GM18526 (cell line): ENCODE data around the gene PHLDA2.

Source experiments
- POLR2A ChIP-seq: IDR thresholded peaks from 3 replicates; pipeline ENCODE4 v1.6.1; 2011; ENCODE audit not compliant: insufficient read length; ENCODE audit errors: extremely low read depth

Gene PHLDA2

DNA sequence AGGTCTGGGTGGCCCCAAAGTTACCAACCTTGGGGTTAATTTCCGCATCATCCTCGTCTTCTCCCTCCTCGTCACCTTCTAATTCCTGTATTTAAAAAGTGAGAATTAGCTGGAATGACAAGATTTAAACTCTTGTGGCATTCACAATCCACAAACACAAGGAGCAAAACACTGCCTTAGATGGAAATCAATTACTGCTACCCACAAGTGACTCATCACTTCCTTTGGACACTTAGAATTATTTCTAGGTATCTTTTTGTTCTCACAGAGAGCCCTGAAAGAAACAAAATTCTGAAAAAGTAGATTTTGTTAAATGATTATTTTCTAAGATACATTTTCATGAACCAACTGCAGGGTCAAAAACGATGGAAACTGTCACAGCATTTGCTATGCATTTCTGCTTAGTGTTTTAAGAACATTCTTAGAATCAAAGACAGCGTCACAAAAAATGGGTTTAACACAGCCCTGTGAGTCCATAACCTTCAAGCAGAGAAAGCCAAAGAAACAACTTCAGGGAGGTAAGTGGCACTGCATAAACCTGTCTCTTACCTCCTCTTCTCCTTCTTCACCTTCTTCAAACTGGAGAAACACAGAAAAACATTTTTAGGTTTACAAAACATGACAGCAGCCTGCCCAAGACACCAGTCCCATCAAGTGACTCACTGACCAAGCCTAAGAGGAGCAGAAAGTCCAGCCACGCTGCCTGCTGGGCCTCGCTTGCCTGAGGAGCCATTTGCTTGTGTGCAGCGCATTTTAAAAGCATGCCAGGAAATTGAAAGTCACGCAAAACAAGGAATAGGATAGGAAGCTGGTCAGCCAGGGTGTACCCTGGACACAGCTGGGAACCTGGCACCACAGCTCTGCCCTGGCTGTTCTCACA lies 22.3 kb upstream of the PHLDA2 start:
- TF ChIP-seq POLR2A: no peak

DNA sequence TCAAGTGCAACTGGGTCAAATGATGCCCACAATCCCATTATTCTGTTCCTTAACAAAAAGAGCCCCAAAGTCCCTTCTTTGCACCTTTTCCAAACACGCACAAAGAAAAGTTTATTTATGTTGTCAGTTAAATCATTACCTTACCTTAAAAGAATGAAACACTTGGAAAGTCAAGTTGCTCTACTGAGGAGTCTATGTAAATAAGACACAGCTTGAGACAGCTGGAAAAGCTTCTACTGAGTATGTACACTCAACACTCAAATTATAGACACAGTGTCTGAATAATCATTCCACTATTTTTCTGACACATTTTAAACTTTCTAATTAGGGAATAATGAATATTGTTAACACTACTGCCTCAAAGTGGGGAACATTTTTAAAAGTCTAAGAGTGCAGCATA lies 21.6 kb upstream of the PHLDA2 start:
- TF ChIP-seq POLR2A: no peak

DNA sequence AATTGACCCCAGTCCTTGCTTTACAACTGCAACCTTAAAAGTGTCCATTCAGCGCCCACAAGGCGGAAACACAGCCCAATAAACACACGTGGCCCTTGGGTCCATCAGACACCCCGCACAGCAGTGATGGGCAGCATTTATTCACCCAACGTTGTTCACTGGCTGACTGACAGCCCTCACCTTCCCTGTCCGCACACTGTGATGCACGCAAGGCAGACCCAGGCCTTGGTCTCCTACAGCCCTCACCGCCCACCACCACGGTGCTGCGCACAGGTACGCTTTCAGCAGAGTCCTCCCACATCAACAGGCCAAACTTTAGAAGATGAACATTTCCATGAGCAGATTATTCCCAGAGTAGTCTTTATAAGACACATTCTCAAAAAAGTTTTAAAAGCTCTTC lies 20.7 kb upstream of the PHLDA2 start:
- TF ChIP-seq POLR2A: no peak

DNA sequence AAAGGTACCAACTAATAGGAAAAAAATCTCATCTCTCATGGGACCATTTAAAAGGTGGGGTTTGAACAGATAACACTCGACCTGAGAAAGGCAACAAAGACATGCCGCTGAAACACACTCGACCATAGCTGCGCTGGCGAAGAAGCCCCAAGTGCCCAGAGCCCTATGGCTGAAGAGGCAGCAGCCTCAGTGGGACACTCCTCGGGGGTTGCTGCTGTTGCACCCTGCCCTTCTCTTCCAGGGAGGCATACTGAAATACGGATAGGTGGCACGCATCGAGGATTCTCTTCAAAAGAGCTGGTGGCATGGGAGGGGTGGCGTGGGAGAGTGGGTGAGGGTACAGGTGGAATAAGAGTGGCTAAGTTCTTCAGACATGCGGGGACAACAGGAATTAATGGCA lies 18.5 kb upstream of the PHLDA2 start:
- no peak for TF ChIP-seq POLR2A

DNA sequence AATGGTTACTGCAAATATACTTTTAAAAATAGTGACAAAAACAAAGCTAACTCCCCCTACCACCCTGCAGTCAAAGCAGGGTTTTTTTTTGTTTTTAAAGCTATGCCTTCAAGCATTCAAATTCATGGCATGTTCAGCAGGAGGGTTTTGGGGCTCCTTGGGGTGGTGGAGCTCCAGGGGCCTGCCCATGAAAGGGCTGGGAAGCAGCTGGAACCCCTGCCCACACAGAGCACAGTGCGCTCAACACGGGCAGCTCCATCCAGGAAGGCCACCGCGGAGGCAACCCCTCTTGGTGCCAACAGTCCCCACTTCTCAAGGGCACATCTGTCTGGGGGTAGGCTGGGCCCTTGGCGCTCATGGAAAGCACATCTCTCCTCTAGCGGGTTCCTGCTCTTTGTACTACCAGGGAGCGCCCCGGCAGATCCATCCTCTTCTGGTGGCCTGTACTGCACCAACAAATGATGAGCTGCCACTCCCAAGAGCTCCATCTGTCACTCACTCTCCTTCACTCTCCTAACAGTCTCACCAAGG lies 16.6 kb upstream of the PHLDA2 start:
- no peak for TF ChIP-seq POLR2A

DNA sequence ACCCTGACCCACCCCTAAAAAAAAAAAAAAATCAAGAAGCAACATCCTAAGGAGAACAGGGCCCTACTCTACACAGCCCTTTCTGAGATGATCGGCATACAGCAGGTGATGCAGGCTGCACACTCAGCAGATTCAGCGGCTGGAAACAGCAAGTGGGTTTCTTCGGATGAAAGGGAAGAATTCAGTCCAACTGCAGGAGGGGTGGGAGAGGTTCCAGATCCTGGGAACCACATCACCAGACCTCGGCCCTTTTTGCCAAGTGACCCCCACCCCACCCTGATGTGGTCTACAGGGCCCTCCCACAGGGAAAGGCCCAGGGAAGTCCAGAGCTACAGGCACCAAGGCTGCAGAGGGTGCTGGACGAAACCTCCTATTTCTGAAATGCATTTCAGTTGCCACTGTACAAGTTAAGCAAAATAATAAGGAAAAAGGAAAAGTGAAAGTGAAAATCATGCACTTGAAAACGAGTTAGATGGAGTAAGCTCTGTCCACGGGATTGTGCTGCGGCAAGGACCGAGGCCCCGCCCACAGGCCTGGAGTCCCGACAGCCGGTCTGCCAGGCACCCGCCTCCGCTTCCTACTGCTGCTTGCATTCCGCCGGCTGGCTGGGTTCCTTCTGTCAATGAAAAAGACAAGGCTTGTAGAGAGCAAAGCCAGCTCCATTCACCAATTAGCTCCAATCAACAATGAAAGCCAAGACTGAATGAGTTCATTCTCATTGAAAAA lies 16.0 kb upstream of the PHLDA2 start:
- no peak for TF ChIP-seq POLR2A

DNA sequence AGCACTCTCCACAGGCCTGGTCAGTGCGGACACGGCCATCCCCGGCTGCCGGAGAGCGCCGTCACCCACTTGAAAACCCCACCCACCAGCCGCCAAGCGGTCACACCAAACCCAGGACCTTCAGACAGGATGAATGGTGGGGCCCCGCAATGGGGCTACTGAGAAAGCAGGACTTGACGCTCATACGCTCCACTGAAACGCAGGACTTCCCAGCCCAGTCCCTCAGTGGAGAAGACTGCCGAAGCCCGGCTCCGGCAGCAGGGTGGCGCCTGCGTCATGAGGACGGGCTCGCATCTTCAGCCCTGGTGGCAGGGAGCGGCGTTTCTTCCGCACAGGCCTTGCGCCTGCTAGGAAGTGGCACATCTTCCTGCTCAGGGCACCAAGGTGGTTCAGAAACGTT lies 15.3 kb upstream of the PHLDA2 start:
- TF ChIP-seq POLR2A: no peak

DNA sequence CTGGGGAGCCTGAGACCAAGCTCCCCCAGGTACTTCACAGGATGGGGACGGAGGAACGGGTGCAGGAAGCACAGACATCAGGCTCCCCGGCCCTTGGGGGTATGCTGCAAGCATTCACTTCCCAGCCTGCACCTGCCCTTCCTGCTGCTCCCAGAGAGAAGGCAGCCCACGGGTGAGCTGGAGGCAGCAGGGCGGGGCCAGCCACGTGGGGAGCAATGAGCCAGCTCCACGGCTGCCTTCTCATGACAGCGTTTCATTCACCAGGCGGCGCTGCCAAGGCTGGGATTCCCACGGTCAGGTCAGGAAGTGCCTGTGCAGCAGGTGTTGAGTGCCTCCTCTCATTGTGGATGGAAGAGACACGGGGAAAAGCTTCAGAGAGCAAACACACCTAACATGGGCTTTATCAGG lies 14.5 kb upstream of the PHLDA2 start:
- no peak for TF ChIP-seq POLR2A

DNA sequence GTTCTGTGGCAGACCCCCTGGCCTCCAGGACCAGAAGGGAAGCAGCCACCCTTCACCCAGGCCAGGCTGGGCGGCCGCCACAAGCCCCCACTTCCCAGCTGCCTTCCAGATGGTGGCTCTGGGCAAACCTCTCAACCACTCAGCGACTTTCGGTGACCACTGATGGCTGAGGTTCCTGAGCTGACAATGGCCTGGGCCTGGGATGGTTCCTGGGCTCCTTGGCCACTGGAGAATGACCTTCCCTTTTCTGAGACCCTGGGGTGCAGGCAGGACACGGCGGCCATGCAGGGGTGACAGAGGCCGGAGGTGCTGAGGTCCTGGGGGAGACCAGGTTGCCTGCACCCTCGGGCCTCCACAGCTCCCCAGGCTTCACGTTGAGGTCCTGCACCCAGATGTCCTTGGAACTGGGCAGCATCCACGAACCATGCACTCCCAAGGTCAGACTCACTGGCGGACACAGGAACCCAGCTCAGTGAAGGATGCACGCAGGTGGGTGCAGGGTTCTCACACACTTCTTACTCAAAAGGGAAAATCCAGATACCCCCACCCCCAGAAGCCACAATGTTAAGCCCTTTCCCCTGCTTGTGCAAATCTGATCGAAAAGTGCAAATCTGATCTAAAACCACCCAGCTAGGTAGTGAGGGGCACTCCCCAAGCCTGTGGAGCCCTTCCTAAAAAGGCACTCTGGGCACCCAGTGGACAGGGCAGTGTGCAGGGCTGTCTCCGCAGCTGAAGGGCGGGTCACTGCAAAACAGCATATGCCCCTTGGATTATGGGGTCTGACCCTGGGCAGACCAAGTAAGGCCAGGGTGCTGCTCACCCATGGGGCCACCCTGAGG lies 13.9 kb upstream of the PHLDA2 start:
- TF ChIP-seq POLR2A: no peak

DNA sequence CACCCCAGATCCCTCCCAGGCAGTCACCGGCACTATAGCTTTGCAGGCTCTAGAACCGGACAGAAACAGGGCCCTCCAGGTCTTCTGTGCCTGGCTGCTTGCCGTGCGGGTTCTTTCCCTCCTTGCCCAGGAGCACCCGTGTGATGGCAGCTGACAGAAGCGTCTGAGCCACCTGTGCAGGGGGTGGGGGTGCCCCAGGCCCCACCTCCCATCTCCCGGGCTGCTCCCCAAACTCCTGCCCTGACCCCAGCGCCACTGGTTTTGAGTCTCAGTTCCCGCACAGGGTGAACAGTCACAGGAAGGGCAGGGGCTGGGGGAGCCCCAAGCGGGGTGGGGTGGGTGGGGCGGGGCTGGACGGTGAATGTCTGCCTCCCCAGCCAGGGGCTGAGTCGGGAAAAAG lies 13.2 kb upstream of the PHLDA2 start:
- no peak for TF ChIP-seq POLR2A

DNA sequence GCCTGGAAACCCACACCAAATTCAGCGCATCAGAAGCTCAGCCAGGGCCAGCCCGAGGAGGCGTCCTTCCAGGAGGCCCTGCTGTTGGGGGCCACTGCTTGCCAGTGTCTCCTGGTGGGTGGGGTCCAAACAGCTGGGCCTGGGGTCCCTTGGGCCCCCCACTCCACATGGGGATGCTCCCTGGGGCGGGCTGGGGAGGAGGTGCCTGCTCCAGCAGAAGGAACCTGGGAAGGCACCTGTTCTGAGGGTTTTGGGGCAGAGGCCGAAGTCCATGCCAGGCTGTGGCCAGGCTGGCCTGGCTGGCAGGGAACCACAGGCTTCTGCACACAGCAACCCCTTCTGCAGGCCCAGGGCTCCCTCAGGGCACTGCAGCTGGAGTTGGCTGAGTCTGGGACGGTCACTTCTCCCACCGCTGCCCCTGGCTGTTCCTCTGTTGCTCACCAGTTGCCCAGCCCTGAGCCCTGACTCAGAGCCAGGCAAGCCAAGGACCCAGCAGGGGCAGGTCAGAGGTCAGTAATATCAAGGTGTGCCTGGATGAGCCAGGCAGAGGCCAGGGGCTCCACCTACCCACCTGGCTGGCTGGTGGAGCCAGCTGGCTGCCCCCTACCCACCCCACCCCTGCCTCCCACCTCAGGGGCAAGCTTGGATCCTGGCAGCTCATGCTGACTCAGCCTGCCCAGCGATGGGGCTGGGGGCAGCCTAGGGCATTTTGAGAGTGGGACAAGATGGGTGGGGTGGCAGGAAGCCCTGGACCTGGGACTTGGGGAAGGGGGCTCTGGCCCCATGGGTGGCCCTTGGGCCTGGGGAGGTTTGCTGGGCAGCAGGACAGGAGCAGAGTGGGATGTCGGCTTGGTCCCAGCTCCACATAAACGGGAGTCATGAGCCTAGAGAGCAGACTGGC lies 12.0 kb upstream of the PHLDA2 start:
- no peak for TF ChIP-seq POLR2A

DNA sequence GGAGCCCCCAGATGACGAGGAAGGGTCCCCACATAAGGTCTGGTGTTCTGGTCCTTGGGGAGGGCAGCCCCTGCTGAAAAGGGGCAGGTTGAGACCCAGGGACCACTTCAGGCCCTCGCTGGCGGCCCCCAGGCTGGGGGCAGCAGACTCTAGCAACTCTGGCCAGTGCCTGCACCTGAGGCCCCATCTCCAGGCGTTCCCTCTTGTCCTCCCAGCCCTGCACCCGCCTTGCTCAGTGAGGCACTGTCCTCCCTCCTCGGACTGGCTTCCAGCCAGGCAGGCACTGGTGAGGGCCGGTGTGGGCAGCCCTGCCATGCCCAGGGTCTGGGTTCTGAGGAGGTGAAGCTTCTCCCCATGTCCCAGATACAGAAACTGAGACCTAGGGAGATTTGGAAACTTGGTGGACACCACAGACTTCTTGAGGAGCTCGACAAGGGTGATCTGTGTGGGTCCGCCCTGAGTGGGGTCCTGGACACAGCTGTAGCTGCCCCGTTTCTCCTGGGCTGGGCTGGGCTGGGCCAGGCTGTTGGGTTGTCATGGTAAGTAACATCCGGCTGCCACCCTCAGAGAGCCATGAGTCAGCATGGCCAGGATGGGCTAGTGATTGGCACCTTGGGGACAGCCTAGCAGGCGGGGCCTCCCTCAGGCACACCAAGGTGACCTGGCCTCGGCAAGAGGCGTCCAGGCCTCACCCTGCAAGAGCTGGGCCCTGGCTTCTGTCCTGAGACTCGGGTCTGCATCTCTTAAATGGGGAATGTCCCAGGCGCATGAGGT lies 11.1 kb upstream of the PHLDA2 start:
- TF ChIP-seq POLR2A: no peak

DNA sequence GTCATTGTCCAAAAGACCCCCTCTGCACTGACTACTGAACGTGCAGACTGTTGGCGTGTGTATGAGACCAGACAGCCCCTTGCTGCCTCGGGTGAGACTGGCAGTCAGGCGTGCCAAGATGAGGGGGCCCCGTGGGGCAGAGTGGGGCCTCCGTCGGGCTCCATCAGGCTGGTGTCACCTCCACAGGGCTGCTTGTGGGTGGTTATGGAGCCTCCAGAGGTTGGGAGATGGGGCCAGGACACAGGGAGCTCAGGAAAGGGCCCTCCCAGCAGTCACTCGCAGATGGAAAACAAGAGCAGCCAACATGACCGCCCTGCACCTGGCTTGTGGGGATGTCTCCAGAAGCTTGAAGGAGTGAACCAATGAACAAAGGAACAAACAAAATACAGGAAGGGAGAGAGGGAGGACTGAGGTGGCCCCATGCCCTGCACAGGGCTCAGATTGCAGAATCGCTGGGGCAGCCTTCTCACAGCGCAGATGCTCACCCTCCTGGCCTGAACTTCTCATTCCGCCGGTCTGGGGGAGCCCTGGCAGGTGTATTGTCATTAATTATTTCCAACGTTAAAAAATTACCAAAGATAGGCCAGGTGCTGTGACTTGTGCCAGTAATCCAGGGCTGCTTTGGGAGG lies 5.5 kb upstream of the PHLDA2 start:
- no peak for TF ChIP-seq POLR2A

DNA sequence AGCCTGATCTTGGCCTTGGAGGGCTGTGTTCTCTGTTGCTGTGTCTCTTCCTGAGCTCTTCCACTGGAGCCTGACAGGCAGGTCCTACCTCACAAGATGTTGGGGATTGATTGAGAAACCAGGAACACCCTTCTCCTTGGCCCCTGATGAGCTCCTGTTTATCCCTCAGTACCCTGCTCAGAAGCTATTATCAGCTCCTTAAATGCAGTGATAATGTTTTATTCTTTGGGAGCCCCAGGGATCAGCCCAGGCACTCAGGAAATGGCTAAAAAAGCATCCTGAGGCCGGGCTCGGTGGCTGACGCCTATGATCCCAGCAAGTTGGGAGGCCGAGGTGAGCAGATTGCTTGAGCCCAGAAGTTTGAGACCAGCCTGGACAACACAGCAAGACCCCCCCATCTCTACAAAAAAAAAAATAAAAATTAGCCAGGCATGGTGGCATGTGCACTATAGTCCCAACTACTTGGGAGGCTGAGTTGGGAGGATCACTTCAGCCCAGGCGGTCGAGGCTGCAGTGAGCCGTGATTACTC lies 4.9 kb upstream of the PHLDA2 start:
- no peak for TF ChIP-seq POLR2A
